Measurements from ENCODE around the gene C1orf159.

GRCh38 chr1:1034439-1034781, 81.5 kb downstream of the C1orf159 start:
- TF ChIP-seq CTCF (IDR thresholded peaks at IDR 0.05; ENCODE audit: low read depth, low read length) = no peak
- no peak for TF ChIP-seq EZH2phosphoT487 (IDR thresholded peaks at IDR 0.05; ENCODE audit: low read depth)
